Embryonic facial prominence (tissue), 1 donor: ENCODE measurements around the gene CR1L.
"Not testable (repeated sequence)": the region's sequence is repeated elsewhere in the genome, so short reads cannot be mapped to it uniquely, and the experiment has no call there.

Experiments
- DNase-seq: peaks from one replicate; pipeline ENCODE4 v3.0.0-alpha.2; 2016; ENCODE audit errors: extremely low spot score

The CR1L gene

DNA sequence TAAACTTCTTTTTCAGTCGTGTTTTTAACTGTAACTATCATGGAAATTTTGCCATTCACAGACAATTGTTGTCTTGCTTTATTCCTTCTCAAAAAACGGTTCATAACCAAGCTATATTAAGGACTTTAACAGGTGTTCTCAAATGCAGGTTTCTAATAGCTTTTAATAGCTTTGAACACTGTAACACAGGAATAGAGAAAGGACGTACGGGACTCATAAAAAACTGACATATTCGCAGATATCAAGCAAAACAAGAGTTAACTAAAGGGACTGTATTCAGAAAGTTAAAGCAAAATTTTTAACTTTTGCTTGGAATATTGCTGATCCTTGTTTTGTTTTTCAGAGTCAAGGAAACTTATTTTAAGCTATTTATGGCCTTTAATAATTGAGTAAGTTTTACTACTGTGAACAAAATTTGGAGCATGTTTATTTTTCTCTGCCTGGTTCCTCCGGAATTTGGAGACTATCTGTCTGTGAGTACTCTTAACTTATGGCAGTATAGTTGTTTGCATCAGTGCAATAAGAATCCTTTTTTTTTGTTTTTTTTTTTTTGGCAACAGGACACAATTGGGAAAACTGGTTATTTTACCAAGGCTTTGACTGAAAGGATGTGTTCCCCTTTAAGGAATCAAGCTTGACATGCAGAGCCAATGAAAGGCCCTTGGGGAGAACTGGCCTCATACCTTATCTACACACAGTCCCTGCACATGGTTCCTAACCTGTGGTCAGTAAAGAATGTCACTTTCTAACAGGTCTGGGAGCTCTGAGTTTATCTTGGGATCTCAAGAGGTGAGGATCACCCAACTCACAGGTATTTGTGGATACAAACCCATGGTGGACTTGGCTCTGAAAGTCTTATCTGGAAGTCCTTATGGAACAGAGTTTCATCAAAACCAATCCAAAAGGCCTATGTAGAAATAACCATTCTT is 101.2 kb downstream of the CR1L start:
- no peak for DNase-seq

DNA sequence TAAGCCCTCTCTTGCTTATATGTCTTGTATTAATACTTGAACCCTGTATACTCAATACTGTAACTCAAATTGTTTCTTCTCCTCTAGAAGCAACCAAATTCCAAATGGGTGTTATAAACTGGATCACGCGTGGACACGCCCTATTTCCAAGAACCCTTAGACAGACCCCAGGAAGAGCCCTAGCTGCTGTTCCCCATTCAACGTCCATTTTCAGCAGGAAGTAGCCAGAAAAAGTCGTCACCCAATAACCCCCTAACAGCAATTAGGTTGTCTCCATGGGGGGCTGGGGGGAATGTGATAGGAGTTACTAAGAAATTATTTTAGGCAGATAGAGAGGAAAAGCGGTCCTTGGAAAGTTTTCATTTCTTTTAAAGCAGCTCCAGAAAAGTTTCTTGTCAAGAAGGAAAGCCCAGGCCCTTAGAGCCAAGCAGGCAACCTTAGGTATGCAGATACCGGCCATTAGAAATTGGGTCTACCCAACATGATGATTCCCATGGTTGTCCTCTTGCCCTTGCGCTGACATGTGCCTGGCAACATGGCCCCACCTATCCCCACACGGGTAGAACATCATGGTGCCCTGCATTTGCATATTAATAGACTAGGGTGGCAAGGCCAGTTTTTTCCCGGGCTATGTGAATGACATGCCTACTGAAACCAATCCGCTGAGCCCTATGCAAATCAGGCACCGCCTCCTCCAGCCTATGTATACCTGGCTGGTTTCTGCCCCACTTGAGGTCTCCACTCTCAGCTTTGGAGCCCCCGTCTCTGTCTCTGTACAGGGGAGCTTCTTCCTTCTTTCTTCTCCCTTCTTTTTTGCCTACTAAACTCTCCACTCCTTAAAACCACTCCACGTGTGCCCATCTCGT is 102.9 kb downstream of the CR1L start:
- no peak for DNase-seq

DNA sequence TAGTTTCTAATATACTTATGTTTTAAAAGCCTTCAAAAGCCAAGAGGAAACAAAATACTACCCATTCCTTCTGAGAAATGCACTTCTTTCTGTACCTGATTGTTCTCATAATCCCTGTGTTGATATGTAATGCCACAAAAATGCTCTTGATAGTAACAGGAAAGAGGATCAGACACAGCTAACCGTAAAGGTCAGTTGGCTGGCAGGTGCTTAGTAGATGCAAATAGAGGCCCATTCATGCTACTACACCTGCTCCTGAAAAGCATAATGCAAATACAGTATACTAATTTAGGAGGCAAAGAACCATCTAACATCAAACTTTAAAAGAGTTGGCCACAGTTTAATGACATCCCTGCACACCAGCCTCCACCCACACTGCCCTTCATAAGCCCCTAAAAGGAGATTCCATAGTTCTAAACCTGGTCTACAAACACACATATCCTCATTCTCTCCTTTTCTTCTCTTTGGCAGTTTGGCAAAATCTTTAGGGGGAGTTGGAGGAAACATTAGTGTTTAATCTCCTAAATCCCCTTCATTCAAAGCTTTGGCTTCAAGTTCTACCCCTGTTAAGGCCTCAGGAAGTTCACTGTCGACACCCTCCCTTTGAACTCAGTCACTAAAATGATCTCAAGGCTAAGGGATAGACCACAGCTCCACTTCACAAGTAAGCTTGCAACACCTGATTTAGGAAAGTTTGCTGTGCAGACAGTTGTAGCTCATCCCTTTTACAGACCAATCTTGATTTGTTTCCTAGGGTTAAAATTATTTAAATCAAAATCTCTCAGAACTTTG is 104.0 kb downstream of the CR1L start:
- DNase-seq = no peak

DNA sequence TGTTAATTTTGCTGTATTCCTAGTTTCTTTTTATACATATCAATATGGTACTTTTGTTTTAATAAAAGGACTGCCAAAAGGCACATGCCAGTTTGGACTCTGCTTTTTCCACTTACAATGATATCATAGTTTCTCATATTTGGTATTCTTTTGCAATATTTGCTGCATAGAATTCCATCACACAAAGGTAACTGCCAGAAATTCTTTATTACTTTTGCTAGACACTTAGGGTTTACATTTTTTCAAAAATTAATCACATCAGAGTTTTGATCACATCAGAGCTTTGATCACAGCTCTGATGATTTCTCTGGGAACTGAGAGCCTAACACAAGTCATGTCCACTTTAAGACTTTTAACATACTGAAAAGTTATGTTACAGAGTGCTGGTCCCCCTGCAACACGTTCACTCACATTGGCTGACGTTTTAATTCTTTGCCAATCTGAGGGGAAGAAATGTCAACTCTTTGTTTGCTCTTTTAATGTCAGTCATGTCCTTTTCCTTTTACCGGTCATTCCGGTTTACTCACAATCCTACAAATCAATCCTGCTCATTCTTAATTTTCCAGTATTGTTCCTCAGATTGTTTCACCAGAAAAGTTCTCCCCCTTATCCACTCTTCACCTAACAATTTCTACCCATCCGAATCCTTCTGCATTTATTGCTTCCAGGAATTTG is 105.8 kb downstream of the CR1L start:
- DNase-seq = no peak

DNA sequence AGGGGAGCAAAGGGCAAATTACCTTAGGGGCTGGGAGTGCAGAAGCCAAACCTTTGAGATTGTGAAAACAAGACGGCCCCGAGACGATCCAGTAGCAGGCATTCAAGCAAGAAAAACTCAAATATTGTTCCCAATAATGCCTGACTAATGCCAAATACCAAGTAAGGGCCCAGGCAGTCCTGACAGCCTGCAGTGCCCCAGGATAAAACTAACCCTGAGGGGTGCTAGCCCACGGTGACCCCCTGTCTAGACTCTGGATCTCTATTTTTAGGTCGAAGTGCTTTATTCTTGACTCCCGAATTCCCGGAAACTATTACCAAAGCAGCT is 106.5 kb downstream of the CR1L start:
- DNase-seq = not testable (repeated sequence)

DNA sequence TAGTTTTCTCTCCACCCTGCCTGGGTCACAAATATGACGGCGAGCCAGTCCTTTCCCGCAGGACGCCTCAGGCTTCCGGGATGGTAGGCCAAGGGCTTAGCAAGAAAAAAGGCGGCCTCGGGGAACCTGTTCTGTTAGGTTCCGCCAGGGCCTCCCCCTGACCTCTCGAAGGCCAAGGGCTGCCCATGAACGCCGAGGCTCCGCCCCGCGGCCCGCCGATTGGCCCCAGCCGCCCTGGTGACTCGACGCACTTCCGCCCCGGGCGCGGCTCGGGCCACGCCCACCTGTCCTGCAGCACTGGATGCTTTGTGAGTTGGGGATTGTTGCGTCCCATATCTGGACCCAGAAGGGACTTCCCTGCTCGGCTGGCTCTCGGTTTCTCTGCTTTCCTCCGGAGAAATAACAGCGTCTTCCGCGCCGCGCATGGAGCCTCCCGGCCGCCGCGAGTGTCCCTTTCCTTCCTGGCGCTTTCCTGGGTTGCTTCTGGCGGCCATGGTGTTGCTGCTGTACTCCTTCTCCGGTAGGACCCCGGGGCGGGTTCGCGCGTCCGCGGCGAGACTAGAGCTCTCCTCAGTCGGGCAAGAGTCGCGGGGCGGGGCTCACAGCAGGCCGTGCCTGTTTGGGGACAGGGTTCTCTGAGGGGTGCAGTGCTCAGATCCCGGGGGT is 107.0 kb downstream of the CR1L start, which contains the start of gene CD46:
CD46 (plus strand) TSS at position 265 of the 666 bp plus-strand sequence; CDS start at position 424, 159 bp downstream.
- DNase-seq = peak; percentile 80

DNA sequence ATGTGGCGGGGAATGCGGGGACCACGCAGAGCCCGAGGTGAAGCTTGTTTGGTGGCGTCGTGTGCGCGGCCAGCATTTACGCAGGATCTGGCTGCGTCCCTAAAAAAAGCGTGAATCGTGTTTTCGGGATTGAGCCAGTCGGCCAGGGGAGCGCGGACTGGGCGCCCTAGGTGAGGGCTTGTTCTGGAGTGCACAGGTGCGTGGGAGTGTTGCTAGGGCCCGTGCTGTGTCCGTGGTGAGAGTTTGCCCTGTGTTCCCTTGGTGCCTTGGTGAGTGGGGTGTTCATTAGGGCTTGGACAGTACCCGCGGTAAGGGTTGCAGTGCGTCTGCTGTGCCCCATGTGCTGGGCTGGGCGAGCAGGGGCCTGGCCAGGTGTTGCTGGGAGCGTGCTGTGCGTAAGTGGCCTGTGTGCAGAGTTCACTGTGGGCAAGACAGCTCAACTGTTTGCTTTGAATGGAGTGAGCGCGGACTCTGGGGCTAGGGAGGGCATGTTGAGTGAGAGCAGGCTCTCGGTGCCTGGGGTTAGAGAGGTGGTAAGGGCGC is 107.6 kb downstream of the CR1L start:
- no peak for DNase-seq

DNA sequence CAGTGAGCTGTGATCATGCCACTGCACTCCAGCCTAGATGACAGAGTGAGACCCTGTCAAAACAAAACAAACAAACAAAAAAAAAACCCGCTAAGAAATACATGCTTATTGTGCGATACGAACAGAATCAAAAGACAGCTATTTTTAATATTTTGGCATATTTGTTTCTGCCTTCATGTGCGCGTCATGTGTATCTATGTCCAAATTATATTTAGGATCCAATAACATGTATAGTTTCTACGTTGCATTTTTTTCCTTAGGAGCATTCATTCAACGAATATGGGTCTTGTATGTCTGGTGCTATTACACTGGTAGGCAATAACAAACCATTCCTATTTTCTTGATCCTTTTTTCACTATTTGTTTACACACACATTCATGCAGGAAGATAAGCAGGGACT is 108.7 kb downstream of the CR1L start:
- DNase-seq = no peak

DNA sequence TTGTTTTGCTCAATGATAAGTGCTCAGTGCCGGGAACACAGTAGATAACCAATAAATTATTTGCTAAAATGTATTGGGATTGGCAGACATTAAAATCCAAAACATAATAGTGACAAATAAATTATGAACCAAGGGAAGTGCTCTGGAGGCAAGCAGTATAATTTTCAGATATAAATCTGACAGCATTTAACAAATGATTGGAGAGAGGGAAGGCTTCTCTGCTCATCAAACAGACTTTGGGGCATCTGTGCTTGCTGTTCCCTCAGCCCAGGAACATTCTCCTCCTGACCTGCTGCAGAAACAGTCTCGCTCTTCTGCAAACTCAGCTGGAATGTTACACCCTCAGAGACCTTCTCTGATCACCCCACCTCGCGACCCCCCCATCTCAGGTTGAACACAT is 109.1 kb downstream of the CR1L start:
- DNase-seq = no peak

DNA sequence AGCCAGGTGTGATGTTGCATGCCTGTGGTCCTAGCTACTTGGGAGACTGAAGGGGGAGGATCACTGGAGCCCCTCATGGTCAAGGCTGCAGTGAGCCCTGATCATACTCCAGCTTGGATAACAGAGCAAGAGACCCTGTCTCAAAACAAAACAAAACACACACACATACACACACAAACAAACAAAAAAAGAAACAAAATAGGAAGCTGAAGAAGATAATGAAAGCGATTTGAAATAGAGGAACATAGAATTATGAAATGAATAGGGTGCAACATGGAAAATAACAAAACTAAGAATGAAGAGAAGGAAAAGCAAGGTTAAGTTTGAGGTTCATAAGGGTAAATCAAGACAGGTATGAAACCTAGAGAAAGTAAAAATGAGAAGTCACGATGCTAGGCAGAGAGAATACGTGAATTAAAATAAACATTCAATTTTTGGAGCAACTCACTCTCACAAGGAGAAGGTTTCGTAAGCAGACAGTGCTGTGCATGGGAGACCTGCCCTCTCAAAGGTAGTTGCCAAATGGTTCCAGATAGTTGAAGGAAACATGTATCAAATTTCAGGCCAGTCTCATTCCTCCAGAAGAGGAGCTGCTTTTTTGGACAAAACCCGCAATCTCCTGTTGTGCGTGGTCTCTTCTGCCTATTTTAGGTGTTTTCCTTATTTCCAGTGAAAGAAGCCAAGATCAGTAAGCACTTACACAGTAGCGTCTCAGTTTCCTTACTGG is 110.2 kb downstream of the CR1L start:
- DNase-seq = no peak

DNA sequence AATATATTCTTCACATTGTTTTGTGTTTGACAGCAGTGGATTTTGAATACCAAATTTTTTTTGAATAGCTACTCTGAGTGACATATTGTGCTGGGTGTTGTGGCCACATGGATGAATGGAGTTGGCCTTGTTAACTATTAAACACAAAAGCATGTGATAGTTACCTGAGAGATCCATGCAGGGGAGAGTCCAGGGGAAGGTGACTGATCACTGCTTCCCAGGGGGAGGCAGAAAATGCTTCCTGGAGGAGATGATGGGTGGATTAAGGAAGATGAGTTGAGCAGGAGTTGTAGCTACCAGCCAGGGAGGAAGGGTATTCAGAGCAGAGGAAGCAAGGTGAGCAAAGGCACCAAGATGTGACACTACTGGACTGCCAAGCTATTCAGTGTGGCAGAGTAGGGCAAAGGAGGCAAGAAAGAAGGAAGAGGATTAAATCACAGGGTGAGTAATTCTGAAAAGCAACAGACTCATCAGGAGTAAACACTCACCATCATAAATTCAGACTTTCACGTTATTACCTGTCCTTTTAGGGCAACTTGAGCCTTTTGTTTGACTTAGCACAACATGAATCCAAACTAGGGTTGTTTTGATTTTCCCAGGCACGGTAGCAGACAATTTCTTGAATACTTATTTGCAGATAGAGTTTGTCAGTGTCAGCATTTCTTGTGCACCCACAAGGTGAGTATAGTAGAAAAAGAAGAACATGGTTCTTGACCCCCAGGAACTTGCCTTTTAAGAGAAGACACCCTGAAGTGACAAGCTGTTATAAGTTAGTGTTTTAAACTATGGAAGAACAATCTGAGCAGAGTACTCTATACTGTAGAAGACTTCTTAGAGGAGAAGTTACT is 111.1 kb downstream of the CR1L start:
- DNase-seq = no peak

DNA sequence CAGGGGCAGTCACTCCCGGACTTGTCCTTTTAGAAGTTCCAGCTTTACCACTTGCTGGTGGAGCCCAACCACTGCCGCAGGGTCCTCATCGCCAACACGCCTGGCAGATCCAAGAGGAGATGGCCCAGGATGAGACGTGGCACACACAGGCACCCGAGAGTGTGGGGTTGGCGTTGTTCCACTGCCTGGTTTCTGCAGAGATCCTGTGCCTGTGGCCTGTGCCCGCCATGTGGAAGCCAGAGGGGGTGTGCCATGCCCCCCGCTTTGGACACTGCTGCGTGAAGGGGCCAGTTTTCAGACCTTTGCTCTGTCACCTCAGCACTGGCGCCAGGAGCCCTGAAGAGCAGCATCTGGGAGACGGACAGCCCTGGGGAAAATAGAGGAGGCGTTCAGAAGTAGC is 117.7 kb downstream of the CR1L start:
- no peak for DNase-seq

DNA sequence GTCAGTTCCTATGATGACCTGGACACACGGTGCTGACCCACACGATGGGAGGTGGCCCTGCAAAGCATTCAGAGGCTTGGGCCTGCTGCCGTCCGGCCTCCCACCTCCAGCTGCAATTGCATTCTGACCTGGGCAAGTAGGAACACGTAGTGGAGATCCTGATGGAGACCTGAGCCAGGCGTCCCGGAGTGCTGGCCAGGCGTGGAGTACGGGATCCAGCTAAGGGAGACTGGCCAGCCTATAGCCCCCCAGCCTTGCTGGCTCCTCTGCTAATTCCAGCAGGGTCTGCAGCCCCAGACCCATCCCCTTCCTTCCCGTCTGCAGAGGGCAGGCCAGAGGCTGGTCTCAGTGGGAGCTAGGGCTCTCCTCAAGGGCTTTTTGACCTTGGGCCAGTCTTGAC is 118.2 kb downstream of the CR1L start:
- no peak for DNase-seq

DNA sequence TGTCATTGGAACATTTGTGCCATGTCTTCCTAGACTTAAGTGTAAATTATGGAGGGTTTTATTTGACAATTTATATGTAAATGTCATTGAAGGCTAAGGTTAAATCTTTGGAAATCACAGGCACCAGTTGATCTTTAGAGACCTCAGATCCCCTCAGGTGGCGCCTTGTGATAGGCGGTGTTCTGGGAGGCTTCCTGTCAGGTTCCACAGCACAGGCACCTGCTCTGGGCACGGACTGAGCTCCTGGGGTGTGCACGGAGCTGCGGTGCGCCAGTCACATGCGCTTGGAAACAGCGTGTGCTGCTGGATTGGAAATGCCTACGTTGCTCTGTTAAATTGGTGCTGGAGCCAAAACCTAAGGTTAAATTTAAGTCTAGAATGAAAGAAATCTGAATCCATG is 119.0 kb downstream of the CR1L start:
- no peak for DNase-seq

DNA sequence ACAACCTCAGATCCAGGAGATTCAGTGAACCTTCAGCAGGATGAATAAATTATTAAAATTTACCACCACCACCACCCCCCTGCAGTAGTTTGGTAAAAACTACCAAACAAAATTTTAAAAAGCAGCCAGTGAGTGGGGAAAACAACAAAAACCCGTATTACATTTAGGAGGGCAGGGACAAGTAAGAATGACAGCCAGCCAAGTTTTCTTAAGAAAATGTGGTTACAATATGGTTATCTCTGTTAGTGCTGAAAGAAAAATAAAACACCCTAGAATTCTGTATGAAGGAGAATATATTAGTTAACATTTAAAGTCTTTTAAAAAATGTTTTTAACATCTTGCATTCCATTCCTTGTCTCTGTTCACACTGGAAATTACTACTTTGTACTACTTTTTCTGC is 121.6 kb downstream of the CR1L start:
- DNase-seq = no peak

DNA sequence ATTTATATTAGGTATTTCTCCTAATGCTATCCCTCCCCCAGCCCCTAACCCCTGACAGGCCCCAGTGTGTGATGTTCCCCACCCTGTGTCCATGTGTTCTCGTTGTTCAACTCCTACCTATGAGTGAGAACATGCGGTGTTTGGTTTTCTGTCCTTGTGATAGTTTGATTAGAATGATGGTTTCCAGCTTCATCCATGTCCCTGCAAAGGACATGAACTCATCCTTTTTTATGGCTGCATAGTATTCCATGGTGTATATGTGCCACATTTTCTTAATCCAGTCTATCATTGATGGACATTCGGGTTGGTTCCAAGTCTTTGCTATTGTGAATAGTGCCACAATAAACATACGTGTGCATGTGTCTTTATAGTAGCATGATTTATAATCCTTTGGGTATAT is 125.6 kb downstream of the CR1L start:
- not testable (repeated sequence) for DNase-seq
